Measurements from ENCODE around the gene TTLL5.

The TTLL5 gene

DNA sequence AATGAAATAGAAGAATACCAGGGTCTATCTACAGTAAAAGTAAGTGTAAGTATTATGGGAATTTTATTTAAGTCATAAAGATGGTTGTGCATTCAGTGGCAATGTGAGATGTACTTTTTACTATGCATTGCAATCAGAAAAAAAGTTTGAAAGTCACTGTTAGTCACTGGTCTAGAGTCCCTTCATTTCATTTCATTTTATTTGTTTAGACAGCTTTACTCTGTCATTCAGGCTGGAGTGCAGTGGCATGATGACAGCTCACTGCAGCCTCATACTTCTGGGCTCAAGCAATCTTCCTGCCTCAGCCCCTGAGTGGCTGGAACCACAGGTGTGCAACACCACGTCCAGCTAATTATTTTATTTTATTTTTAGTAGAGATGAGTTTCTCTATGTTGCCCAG lies 278.2 kb downstream of the TTLL5 start:
- H3K36me3 ChIP-seq (replicated peaks) = no peaks in the 10 kb centered on the region
- DNase-seq = no peak
- no peaks in the 10 kb centered on the region for H3K27me3 ChIP-seq (replicated peaks)
- no peak overlapping the region for H3K4me3 ChIP-seq (ENCODE audit: low read depth, low read length)
- H3K27ac ChIP-seq = no peak overlapping the region
- in situ Hi-C loops (cut with HindIII; ENCODE audit: low pct_ligation_motif_present, low sequenced_read_pairs) = no loop called here
- TF ChIP-seq CTCF (IDR thresholded peaks at IDR 0.05; ENCODE audit: low read depth, low read length, missing control alignments) = no peak

GRCh38 chr14:75941030-75941429 lies 280.0 kb downstream of the TTLL5 start:
- DNase-seq = no peak
- no peak for TF ChIP-seq CTCF (IDR thresholded peaks at IDR 0.05; ENCODE audit: low read depth, low read length, missing control alignments)
- Histone ChIP-seq H3K36me3 (replicated peaks) (no peaks in the 10 kb centered on the region), H3K27ac (no peak overlapping the region), H3K27me3 (replicated peaks) (no peaks in the 10 kb centered on the region), H3K4me3 (ENCODE audit: low read depth, low read length) (no peak overlapping the region)
- in situ Hi-C loops (cut with HindIII; ENCODE audit: low pct_ligation_motif_present, low sequenced_read_pairs) = no loop called here

DNA sequence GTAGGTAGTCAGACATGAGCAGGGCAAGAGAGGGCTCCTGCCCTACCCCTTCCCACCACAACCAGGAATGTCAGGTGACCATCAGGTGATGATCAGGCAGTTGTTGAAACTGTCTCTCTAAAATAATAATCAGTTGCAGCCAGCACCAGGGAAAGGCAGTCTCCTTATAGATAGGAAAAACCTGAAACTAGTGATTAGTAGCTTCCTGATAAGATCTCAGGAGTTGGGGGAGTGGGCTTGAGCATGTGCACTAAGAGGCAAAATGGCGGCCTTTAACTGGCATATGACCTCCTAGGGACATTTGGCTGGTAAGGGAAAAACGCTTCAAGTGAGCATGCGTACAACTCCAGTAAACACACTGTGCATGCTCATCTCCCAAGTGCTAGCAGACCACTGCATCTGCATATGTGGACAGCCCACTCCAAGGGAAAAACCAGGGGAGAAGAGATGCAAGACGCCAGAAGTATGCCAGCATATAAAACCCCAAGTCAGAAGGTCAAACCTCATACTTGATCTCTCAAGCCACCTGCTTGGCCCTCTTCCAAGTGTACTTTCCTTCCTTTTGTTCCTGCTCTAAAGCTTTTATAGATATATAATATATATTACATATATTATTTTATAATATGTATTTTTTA lies 283.7 kb downstream of the TTLL5 start:
- H3K4me3 ChIP-seq (ENCODE audit: low read depth, low read length) = no peak overlapping the region
- in situ Hi-C loops (cut with HindIII; ENCODE audit: low pct_ligation_motif_present, low sequenced_read_pairs) = no loop called here

DNA sequence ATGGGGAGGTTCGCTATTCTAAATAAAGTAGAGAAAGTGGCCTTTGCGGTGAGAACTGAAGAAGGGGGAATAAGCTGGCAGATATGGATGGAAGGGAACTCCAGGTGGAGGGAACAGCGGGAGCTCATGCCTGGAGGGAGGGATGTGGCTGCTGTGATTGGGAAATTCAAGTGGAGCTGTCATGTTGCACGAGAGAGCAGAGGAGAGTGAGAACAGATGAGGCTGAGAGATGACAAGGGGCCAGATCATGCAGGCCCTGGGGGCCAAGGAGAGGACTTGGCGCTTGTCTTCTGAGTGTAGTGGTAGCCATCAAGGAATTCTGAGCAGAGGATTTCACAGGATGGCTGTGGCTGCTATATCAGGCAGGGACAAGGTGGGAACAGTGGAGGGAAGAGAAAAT lies 285.7 kb downstream of the TTLL5 start:
- Histone ChIP-seq H3K27ac (no peak overlapping the region), H3K27me3 (replicated peaks) (no peaks in the 10 kb centered on the region), H3K4me3 (ENCODE audit: low read depth, low read length) (no peak overlapping the region), H3K36me3 (replicated peaks) (no peaks in the 10 kb centered on the region)
- no peak for TF ChIP-seq CTCF (IDR thresholded peaks at IDR 0.05; ENCODE audit: low read depth, low read length, missing control alignments)
- in situ Hi-C loops (cut with HindIII; ENCODE audit: low pct_ligation_motif_present, low sequenced_read_pairs) = no loop called here
- no peak for DNase-seq

More for the DNA sequence above, 283.7 kb downstream of the TTLL5 start:
- Histone ChIP-seq H3K36me3 (replicated peaks) (no peaks in the 10 kb centered on the region), H3K27me3 (replicated peaks) (no peaks in the 10 kb centered on the region), H3K27ac (no peak overlapping the region)
- TF ChIP-seq CTCF (IDR thresholded peaks at IDR 0.05; ENCODE audit: low read depth, low read length, missing control alignments) = no peak
- DNase-seq = no peak

DNA sequence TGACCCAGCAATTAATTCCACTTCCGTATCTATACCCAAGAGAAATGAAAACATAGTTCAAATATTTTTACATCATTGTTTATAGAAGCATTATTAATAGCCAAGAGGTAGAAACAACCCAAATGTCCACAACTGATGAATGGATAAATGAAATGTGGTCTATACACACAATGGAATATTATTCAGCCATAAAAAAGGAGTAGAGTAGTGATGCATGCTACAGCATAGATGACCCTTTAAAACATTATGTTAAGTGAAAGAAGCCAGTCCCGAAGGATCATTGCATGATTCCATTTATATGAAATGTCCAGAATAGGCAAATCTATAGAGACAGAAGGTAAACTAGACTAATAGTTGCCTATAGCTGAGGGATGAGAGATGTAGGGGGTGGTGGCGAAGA lies 291.4 kb downstream of the TTLL5 start:
- DNase-seq = no peak
- no peak for TF ChIP-seq CTCF (IDR thresholded peaks at IDR 0.05; ENCODE audit: low read depth, low read length, missing control alignments)
- Histone ChIP-seq H3K36me3 (replicated peaks) (no peaks in the 10 kb centered on the region), H3K27ac (no peak overlapping the region), H3K4me3 (ENCODE audit: low read depth, low read length) (no peak overlapping the region), H3K27me3 (replicated peaks) (no peaks in the 10 kb centered on the region)
- in situ Hi-C loops (cut with HindIII; ENCODE audit: low pct_ligation_motif_present, low sequenced_read_pairs) = loop anchor here (25.0 kb wide), 1 partner anchor 240 kb away; no protein-coding TSS in a partner anchor

DNA sequence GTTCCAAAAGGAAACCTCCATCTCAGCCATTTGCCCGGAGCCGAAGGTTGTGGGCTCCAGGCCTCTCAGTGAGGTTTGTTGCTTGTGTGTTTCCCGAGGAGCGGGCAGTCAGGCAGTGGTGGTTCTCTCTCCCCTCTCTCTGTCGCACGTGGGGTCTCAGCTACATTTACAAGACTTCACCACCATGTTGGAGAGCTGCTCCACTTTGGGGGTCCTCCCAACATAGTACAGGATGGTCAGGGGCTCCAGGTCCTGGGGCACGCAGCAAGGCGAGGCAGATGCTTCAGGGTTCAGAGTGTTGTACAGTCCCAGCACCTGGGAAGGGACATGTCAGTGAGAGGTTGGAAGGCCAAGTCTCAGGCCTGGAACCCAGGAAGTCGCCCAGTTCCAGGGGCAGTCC lies 298.0 kb downstream of the TTLL5 start:
- no peak overlapping the region for H3K4me3 ChIP-seq (ENCODE audit: low read depth, low read length)
- in situ Hi-C loops (cut with HindIII; ENCODE audit: low pct_ligation_motif_present, low sequenced_read_pairs) = loop anchor here (25.0 kb wide), 1 partner anchor 247 kb away; no protein-coding TSS in a partner anchor
- H3K27me3 ChIP-seq (replicated peaks) = no peaks in the 10 kb centered on the region
- TF ChIP-seq CTCF (IDR thresholded peaks at IDR 0.05; ENCODE audit: low read depth, low read length, missing control alignments) = no peak
- no peak overlapping the region for H3K27ac ChIP-seq
- H3K36me3 ChIP-seq (replicated peaks) = no peaks in the 10 kb centered on the region
- no peak for DNase-seq

Measured in brain microvascular endothelial cell (primary cell).